HepG2 (cell line): ENCODE measurements around the gene JMJD8. TPM values are rescaled to one million over a fixed set of nuclear protein-coding genes. Genes with fewer than 3 reads are reported as not detected.
A peak's percentile ranks its signal among the peaks of the same experiment; 100 is the strongest.

ENCODE experiments used
- ADNP ChIP-seq: sonication (generic); formaldehyde crosslinking; IDR thresholded peaks from 2 replicates; pipeline ENCODE4 v1.4.0; 2020; ENCODE audit warnings: missing genetic modification reagents
- AGO2 ChIP-seq: fragments of 200-400 bp; formaldehyde crosslinking; optimal IDR thresholded peaks from 2 replicates; pipeline ENCODE3; 2017; ENCODE audit warnings: mild to moderate bottlenecking, low read depth, low read length, moderate library complexity
- CREB1 ChIP-seq, 2 experiments: fragments of 450-650 bp in 1 of 2; IDR thresholded peaks; 2 replicates each; pipeline ENCODE4 v1.6.1; 2016 to 2017; ENCODE audit warnings: control low read depth in 1 of 2, mild to moderate bottlenecking in 1 of 2, missing compliant biosample characterization in 1 of 2, missing genetic modification characterization in 1 of 2
- EED ChIP-seq: sonication (generic); formaldehyde crosslinking; IDR thresholded peaks from 2 replicates; pipeline ENCODE4 v1.5.0; 2020; ENCODE audit warnings: mild to moderate bottlenecking, missing genetic modification reagents
- EP300 ChIP-seq, 3 experiments: sonication (generic) in 1 of 3; formaldehyde crosslinking in 1 of 3; IDR thresholded peaks; 2 replicates each; pipeline versions ENCODE4 v1.5.1 to v1.6.1; 2011 to 2020; ENCODE audit warnings: low read depth in 2 of 3, low read length in 2 of 3, borderline replicate concordance in 1 of 3, improper control_type of control experiment in 1 of 3, mild to moderate bottlenecking in 1 of 3, missing genetic modification reagents in 1 of 3, moderate library complexity in 1 of 3
- GPBP1L1 ChIP-seq: sonication (generic); formaldehyde crosslinking; IDR thresholded peaks from 2 replicates; pipeline ENCODE4 v1.5.0; 2020; ENCODE audit warnings: mild to moderate bottlenecking, missing genetic modification reagents
- HNRNPL ChIP-seq: fragments of 200-400 bp; formaldehyde crosslinking; IDR thresholded peaks from 2 replicates; pipeline ENCODE4 v1.6.1; 2017; ENCODE audit warnings: mild to moderate bottlenecking, low read depth, low read length
- ISL2 ChIP-seq: sonication (generic); formaldehyde crosslinking; IDR thresholded peaks from 2 replicates; pipeline ENCODE4 v1.5.0; 2020; ENCODE audit warnings: missing genetic modification reagents
- KDM2A ChIP-seq: sonication (generic); formaldehyde crosslinking; IDR thresholded peaks from 2 replicates; pipeline ENCODE4 v1.4.0; 2020; ENCODE audit warnings: low read depth, missing genetic modification reagents, borderline replicate concordance
- MATR3 ChIP-seq: sonication (generic); formaldehyde crosslinking; IDR thresholded peaks from 2 replicates; pipeline ENCODE4 v1.4.0; 2020; ENCODE audit warnings: missing genetic modification reagents
- NRL ChIP-seq: sonication (generic); formaldehyde crosslinking; IDR thresholded peaks from 2 replicates; pipeline ENCODE4 v1.5.0; 2020; ENCODE audit warnings: missing genetic modification reagents, mild to moderate bottlenecking, moderate library complexity, borderline replicate concordance
- PLRG1 ChIP-seq: fragments of 450-650 bp; conservative IDR thresholded peaks from 2 replicates; pipeline ENCODE4 v1.6.1; 2016
- SAFB2 ChIP-seq: sonication (generic); formaldehyde crosslinking; IDR thresholded peaks from 2 replicates; pipeline ENCODE4 v1.5.1; 2020; ENCODE audit warnings: missing genetic modification reagents, low read depth, mild to moderate bottlenecking, borderline replicate concordance
- TCF12 ChIP-seq, 2 experiments: fragments of 450-650 bp in 1 of 2; sonication (generic) in 1 of 2; formaldehyde crosslinking in 1 of 2; IDR thresholded peaks; 2 replicates each; pipeline versions ENCODE4 v1.6.1 to v1.8.0; 2017 to 2022; ENCODE audit warnings: antibody characterized with exemption in 1 of 2, mild to moderate bottlenecking in 1 of 2, missing genetic modification reagents in 1 of 2, moderate library complexity in 1 of 2
- ZNF354B ChIP-seq: sonication (generic); formaldehyde crosslinking; IDR thresholded peaks from 2 replicates; pipeline ENCODE4 v1.8.0; 2022; ENCODE audit warnings: mild to moderate bottlenecking, missing genetic modification reagents
- polyA plus RNA-seq, 8 experiments: library from polyadenylated mRNA; depleted of rRNA in 3 of 8; stranded (reverse) in 7 of 8; unstranded in 1 of 8; fragments of >200 nt; fragmentation: Illumina TruSeq in 4 of 8; extraction: Trizol in 4 of 8; gene quantifications; 2 replicates each; pipeline versions ENCODE4 v1.2.1 to v1.2.3, GENCODE V29; 2011 to 2016; ENCODE audit warnings: low read depth in 4 of 8, missing spikeins in 1 of 8, mixed read lengths in 1 of 8; ENCODE audit not compliant: insufficient read depth in 1 of 8
- total RNA-seq, 5 experiments: library from RNA; depleted of rRNA; stranded (reverse); fragments of >200 nt; fragmentation: Illumina TruSeq; extraction: Trizol; gene quantifications; 2 replicates each; pipeline ENCODE4 v1.2.3, GENCODE V29; 2016; ENCODE audit warnings: low read depth in 1 of 5
- TF ChIP-seq, protein P1 (sequence below): sonication (generic); formaldehyde crosslinking; IDR thresholded peaks from 2 replicates; pipeline ENCODE4 v1.5.1; 2020; ENCODE audit warnings: missing genetic modification reagents, mild to moderate bottlenecking, borderline replicate concordance
- TF ChIP-seq, protein P2 (sequence below): sonication (generic); formaldehyde crosslinking; IDR thresholded peaks from 2 replicates; pipeline ENCODE4 v1.4.0; 2020; ENCODE audit warnings: missing genetic modification reagents
- TF ChIP-seq, protein P3 (sequence below): sonication (generic); formaldehyde crosslinking; conservative IDR thresholded peaks from 2 replicates; pipeline ENCODE4 v1.8.0; 2022; ENCODE audit warnings: low read depth, missing genetic modification reagents
- TF ChIP-seq, protein P4 (sequence below): sonication (generic); formaldehyde crosslinking; IDR thresholded peaks from 2 replicates; pipeline ENCODE4 v1.8.0; 2022; ENCODE audit warnings: mild to moderate bottlenecking, missing genetic modification reagents; ENCODE audit not compliant: insufficient replicate concordance

The JMJD8 gene
- total and polyA plus RNA-seq, 2 of the 13 experiments (the other 11 are each of a cell fraction or from before 2014, with no cell fraction given) = 2.6 to 11.8 TPM

DNA sequence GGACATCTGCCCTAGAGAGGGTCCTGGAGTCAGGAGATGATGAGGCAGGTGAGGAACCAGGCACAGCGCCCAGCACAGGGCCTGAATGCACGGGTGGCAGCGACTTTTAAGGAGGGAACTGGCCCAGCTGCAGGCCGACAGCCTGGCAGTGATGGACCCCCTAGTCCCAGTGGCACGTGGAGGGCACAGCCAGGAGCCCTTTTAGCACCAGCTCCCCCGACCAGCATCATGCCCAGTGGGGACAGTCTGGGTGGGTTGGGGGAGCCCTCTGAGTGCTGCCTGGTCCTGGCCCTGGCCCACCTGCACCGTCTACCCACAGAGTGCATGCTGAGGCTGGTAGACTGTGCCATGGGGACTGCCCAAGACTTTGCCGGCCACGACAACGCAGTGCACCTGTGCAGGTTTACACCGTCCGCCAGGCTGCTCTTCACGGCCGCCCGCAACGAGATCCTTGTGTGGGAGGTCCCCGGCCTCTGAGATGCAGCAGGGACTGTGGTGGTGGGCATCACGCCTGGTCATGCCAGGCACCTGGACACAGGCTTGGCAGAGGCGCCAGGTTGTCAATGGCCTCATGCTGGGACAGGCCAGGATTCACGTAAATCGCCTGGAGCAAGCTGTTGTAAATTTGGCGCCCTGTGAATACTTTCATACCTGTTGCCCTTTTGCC lies 16.9 kb downstream of the JMJD8 start (continued):
- TF ChIP-seq EP300 (IDR thresholded peaks at IDR 0.05; ENCODE audit: low read depth in 2 of 2, low read length in 2 of 2) (no peak), EP300 (CRISPR knock-in tag; IDR thresholded peaks at IDR 0.05; ENCODE audit: borderline replicate concordance) (no peak), TCF12 (IDR thresholded peaks at IDR 0.05) (no peak), TCF12 (CRISPR knock-in tag; IDR thresholded peaks at IDR 0.05) (no peak), KDM2A (CRISPR knock-in tag) (no peak), PLRG1 (no peak), NRL (CRISPR knock-in tag) (no peak), HNRNPL (peak; percentile 51; the same call in 1 of the 2 replicates), ADNP (CRISPR knock-in tag) (no peak), ZNF354B (CRISPR knock-in tag) (no peak), MATR3 (CRISPR knock-in tag) (no peak), ISL2 (no peak), EED (no peak), SAFB2 (CRISPR knock-in tag) (no peak), AGO2 (peak; percentile 1), CREB1 (IDR thresholded peaks at IDR 0.05) (no peak), CREB1 (CRISPR knock-in tag; IDR thresholded peaks at IDR 0.05) (no peak), GPBP1L1 (no peak)
- TF ChIP-seq, protein P1, sequence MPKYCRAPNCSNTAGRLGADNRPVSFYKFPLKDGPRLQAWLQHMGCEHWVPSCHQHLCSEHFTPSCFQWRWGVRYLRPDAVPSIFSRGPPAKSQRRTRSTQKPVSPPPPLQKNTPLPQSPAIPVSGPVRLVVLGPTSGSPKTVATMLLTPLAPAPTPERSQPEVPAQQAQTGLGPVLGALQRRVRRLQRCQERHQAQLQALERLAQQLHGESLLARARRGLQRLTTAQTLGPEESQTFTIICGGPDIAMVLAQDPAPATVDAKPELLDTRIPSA (CRISPR knock-in tag) = no peak
- TF ChIP-seq, protein P2, sequence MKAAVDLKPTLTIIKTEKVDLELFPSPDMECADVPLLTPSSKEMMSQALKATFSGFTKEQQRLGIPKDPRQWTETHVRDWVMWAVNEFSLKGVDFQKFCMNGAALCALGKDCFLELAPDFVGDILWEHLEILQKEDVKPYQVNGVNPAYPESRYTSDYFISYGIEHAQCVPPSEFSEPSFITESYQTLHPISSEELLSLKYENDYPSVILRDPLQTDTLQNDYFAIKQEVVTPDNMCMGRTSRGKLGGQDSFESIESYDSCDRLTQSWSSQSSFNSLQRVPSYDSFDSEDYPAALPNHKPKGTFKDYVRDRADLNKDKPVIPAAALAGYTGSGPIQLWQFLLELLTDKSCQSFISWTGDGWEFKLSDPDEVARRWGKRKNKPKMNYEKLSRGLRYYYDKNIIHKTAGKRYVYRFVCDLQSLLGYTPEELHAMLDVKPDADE (CRISPR knock-in tag) = 0 out of 2 replicates have a peak, but pooled peaks have one; percentile 8
- TF ChIP-seq, protein P3, sequence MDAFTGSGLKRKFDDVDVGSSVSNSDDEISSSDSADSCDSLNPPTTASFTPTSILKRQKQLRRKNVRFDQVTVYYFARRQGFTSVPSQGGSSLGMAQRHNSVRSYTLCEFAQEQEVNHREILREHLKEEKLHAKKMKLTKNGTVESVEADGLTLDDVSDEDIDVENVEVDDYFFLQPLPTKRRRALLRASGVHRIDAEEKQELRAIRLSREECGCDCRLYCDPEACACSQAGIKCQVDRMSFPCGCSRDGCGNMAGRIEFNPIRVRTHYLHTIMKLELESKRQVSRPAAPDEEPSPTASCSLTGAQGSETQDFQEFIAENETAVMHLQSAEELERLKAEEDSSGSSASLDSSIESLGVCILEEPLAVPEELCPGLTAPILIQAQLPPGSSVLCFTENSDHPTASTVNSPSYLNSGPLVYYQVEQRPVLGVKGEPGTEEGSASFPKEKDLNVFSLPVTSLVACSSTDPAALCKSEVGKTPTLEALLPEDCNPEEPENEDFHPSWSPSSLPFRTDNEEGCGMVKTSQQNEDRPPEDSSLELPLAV (CRISPR knock-in tag) = no peak
- TF ChIP-seq, protein P4, sequence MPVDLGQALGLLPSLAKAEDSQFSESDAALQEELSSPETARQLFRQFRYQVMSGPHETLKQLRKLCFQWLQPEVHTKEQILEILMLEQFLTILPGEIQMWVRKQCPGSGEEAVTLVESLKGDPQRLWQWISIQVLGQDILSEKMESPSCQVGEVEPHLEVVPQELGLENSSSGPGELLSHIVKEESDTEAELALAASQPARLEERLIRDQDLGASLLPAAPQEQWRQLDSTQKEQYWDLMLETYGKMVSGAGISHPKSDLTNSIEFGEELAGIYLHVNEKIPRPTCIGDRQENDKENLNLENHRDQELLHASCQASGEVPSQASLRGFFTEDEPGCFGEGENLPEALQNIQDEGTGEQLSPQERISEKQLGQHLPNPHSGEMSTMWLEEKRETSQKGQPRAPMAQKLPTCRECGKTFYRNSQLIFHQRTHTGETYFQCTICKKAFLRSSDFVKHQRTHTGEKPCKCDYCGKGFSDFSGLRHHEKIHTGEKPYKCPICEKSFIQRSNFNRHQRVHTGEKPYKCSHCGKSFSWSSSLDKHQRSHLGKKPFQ (CRISPR knock-in tag) = no peak
